ENCODE results near the gene SMC6.

Gene SMC6

GRCh38 chr2:17710547-17711248, 42.9 kb downstream of the SMC6 start:
- H3K9me3 ChIP-seq (ENCODE audit: control insufficient read depth, low read length), result no peaks in the 10 kb centered on the region
- H3K4me1 ChIP-seq (ENCODE audit: control insufficient read depth, insufficient read depth, low read length, poor library complexity, severe bottlenecking), result no peaks in the 10 kb centered on the region
- H3K27ac ChIP-seq (ENCODE audit: low read depth, low read length, severe bottlenecking), result no peak overlapping the region
- H3K4me3 ChIP-seq (ENCODE audit: extremely low read depth, insufficient read depth, low read length, poor library complexity, severe bottlenecking), result no peak overlapping the region
- peaks cover 75% of the 10 kb centered on the region for H3K36me3 ChIP-seq (ENCODE audit: control insufficient read depth, insufficient read depth, low read length)
- WGBS, 2 experiments (ENCODE audit: insufficient coverage in 2 of 2), result 94 to 97% methylated on average over 7 to 8 of the region's 9 CpGs

- WGBS, 2 experiments (ENCODE audit: insufficient coverage in 2 of 2), result 95% methylated on average over 2 of the region's 2 CpGs
- Histone ChIP-seq H3K36me3 (ENCODE audit: control insufficient read depth, insufficient read depth, low read length) (peaks cover 77% of the 10 kb centered on the region), H3K27ac (ENCODE audit: low read depth, low read length, severe bottlenecking) (no peak overlapping the region), H3K4me3 (ENCODE audit: extremely low read depth, insufficient read depth, low read length, poor library complexity, severe bottlenecking) (no peak overlapping the region), H3K4me1 (ENCODE audit: control insufficient read depth, insufficient read depth, low read length, poor library complexity, severe bottlenecking) (no peaks in the 10 kb centered on the region), H3K9me3 (ENCODE audit: control insufficient read depth, low read length) (no peaks in the 10 kb centered on the region)
Measured at GRCh38 chr2:17709897-17710296, 43.7 kb downstream of the SMC6 start.

GRCh38 chr2:17708501-17708900, 45.1 kb downstream of the SMC6 start:
- Histone ChIP-seq H3K9me3 (ENCODE audit: control insufficient read depth, low read length) (no peaks in the 10 kb centered on the region), H3K4me1 (ENCODE audit: control insufficient read depth, insufficient read depth, low read length, poor library complexity, severe bottlenecking) (no peaks in the 10 kb centered on the region), H3K4me3 (ENCODE audit: extremely low read depth, insufficient read depth, low read length, poor library complexity, severe bottlenecking) (no peak overlapping the region), H3K36me3 (ENCODE audit: control insufficient read depth, insufficient read depth, low read length) (peaks cover 76% of the 10 kb centered on the region), H3K27ac (ENCODE audit: low read depth, low read length, severe bottlenecking) (no peak overlapping the region)
- WGBS, 2 experiments (ENCODE audit: insufficient coverage in 2 of 2), result no CpG with 5 or more reads among the region's 1 CpG

GRCh38 chr2:17706845-17707244, 46.8 kb downstream of the SMC6 start:
- 93 to 100% methylated on average over 2 to 3 of the region's 4 CpGs for WGBS, 2 experiments (ENCODE audit: insufficient coverage in 2 of 2)
- Histone ChIP-seq H3K27ac (ENCODE audit: low read depth, low read length, severe bottlenecking) (no peak overlapping the region), H3K4me3 (ENCODE audit: extremely low read depth, insufficient read depth, low read length, poor library complexity, severe bottlenecking) (no peak overlapping the region), H3K4me1 (ENCODE audit: control insufficient read depth, insufficient read depth, low read length, poor library complexity, severe bottlenecking) (no peaks in the 10 kb centered on the region), H3K9me3 (ENCODE audit: control insufficient read depth, low read length) (no peaks in the 10 kb centered on the region), H3K36me3 (ENCODE audit: control insufficient read depth, insufficient read depth, low read length) (peaks cover 71% of the 10 kb centered on the region)

GRCh38 chr2:17690776-17691175, 62.8 kb downstream of the SMC6 start:
- WGBS, 2 experiments (ENCODE audit: insufficient coverage in 2 of 2), result 100% methylated on average over 1 to 2 of the region's 7 CpGs
- Histone ChIP-seq H3K36me3 (ENCODE audit: control insufficient read depth, insufficient read depth, low read length) (peaks cover 72% of the 10 kb centered on the region), H3K27ac (ENCODE audit: low read depth, low read length, severe bottlenecking) (no peak overlapping the region), H3K4me3 (ENCODE audit: extremely low read depth, insufficient read depth, low read length, poor library complexity, severe bottlenecking) (no peak overlapping the region), H3K4me1 (ENCODE audit: control insufficient read depth, insufficient read depth, low read length, poor library complexity, severe bottlenecking) (no peaks in the 10 kb centered on the region), H3K9me3 (ENCODE audit: control insufficient read depth, low read length) (no peaks in the 10 kb centered on the region)

- Histone ChIP-seq H3K4me3 (ENCODE audit: extremely low read depth, insufficient read depth, low read length, poor library complexity, severe bottlenecking) (no peak overlapping the region), H3K4me1 (ENCODE audit: control insufficient read depth, insufficient read depth, low read length, poor library complexity, severe bottlenecking) (no peaks in the 10 kb centered on the region), H3K27ac (ENCODE audit: low read depth, low read length, severe bottlenecking) (no peak overlapping the region), H3K36me3 (ENCODE audit: control insufficient read depth, insufficient read depth, low read length) (peaks cover 64% of the 10 kb centered on the region), H3K9me3 (ENCODE audit: control insufficient read depth, low read length) (no peaks in the 10 kb centered on the region)
- WGBS, 2 experiments (ENCODE audit: insufficient coverage in 2 of 2), result 85% methylated on average over 4 of the region's 6 CpGs; no CpG with 5 or more reads in 1 of the 2 experiments
Measured at GRCh38 chr2:17689010-17689409, 64.6 kb downstream of the SMC6 start.

GRCh38 chr2:17688600-17688999, 65.0 kb downstream of the SMC6 start:
- Histone ChIP-seq H3K9me3 (ENCODE audit: control insufficient read depth, low read length) (no peaks in the 10 kb centered on the region), H3K27ac (ENCODE audit: low read depth, low read length, severe bottlenecking) (no peak overlapping the region), H3K36me3 (ENCODE audit: control insufficient read depth, insufficient read depth, low read length) (peaks cover 64% of the 10 kb centered on the region), H3K4me1 (ENCODE audit: control insufficient read depth, insufficient read depth, low read length, poor library complexity, severe bottlenecking) (no peaks in the 10 kb centered on the region), H3K4me3 (ENCODE audit: extremely low read depth, insufficient read depth, low read length, poor library complexity, severe bottlenecking) (no peak overlapping the region)
- 100% methylated on average over 1 of the region's 1 CpG for WGBS, 2 experiments (ENCODE audit: insufficient coverage in 2 of 2)

- WGBS, 2 experiments (ENCODE audit: insufficient coverage in 2 of 2), result no CpG with 5 or more reads among the region's 2 CpGs
- no peaks in the 10 kb centered on the region for H3K4me1 ChIP-seq (ENCODE audit: control insufficient read depth, insufficient read depth, low read length, poor library complexity, severe bottlenecking)
- no peak overlapping the region for H3K27ac ChIP-seq (ENCODE audit: low read depth, low read length, severe bottlenecking)
- no peak overlapping the region for H3K4me3 ChIP-seq (ENCODE audit: extremely low read depth, insufficient read depth, low read length, poor library complexity, severe bottlenecking)
- peaks cover 76% of the 10 kb centered on the region for H3K36me3 ChIP-seq (ENCODE audit: control insufficient read depth, insufficient read depth, low read length)
- H3K9me3 ChIP-seq (ENCODE audit: control insufficient read depth, low read length), result no peaks in the 10 kb centered on the region
Measured at GRCh38 chr2:17683981-17684380, 69.6 kb downstream of the SMC6 start.

- Histone ChIP-seq H3K4me3 (ENCODE audit: extremely low read depth, insufficient read depth, low read length, poor library complexity, severe bottlenecking) (no peak overlapping the region), H3K27ac (ENCODE audit: low read depth, low read length, severe bottlenecking) (no peak overlapping the region), H3K9me3 (ENCODE audit: control insufficient read depth, low read length) (no peaks in the 10 kb centered on the region), H3K4me1 (ENCODE audit: control insufficient read depth, insufficient read depth, low read length, poor library complexity, severe bottlenecking) (no peaks in the 10 kb centered on the region), H3K36me3 (ENCODE audit: control insufficient read depth, insufficient read depth, low read length) (peaks cover 72% of the 10 kb centered on the region)
- 86 to 87% methylated on average over 2 to 4 of the region's 6 CpGs for WGBS, 2 experiments (ENCODE audit: insufficient coverage in 2 of 2)
Measured at GRCh38 chr2:17682098-17682857, 71.3 kb downstream of the SMC6 start.

- H3K4me3 ChIP-seq (ENCODE audit: extremely low read depth, insufficient read depth, low read length, poor library complexity, severe bottlenecking), result no peak overlapping the region
- no peak overlapping the region for H3K27ac ChIP-seq (ENCODE audit: low read depth, low read length, severe bottlenecking)
- no peaks in the 10 kb centered on the region for H3K9me3 ChIP-seq (ENCODE audit: control insufficient read depth, low read length)
- 67% methylated on average over 1 of the region's 3 CpGs; no CpG with 5 or more reads in 1 of the 2 experiments for WGBS, 2 experiments (ENCODE audit: insufficient coverage in 2 of 2)
- no peaks in the 10 kb centered on the region for H3K4me1 ChIP-seq (ENCODE audit: control insufficient read depth, insufficient read depth, low read length, poor library complexity, severe bottlenecking)
- H3K36me3 ChIP-seq (ENCODE audit: control insufficient read depth, insufficient read depth, low read length), result peaks cover 71% of the 10 kb centered on the region
Measured at GRCh38 chr2:17680119-17680518, 73.5 kb downstream of the SMC6 start.

- no peak overlapping the region for H3K4me3 ChIP-seq (ENCODE audit: extremely low read depth, insufficient read depth, low read length, poor library complexity, severe bottlenecking)
- H3K27ac ChIP-seq (ENCODE audit: low read depth, low read length, severe bottlenecking), result no peak overlapping the region
Measured at GRCh38 chr2:17674817-17675216, 78.8 kb downstream of the SMC6 start.

More at GRCh38 chr2:17674817-17675216, 78.8 kb downstream of the SMC6 start:
- Histone ChIP-seq H3K9me3 (ENCODE audit: control insufficient read depth, low read length) (no peaks in the 10 kb centered on the region), H3K36me3 (ENCODE audit: control insufficient read depth, insufficient read depth, low read length) (peaks cover 37% of the 10 kb centered on the region), H3K4me1 (ENCODE audit: control insufficient read depth, insufficient read depth, low read length, poor library complexity, severe bottlenecking) (no peaks in the 10 kb centered on the region)
